Measurements from ENCODE around the gene FXN. TPM values are rescaled to one million over a fixed set of nuclear protein-coding genes. Genes with fewer than 3 reads are reported as not detected.

The FXN gene
- total RNA-seq, 4 donors from 2014 or later: 4.0 to 7.2 (median 5.5) TPM

GRCh38 chr9:69147041-69147834 lies 111.7 kb downstream of the FXN start:
- DNase-seq (ENCODE audit: low spot score) (no peak), ATAC-seq (ENCODE audit: low FRiP score) (no peak)

GRCh38 chr9:69149321-69149807 lies 113.8 kb downstream of the FXN start:
- TF ChIP-seq CTCF (IDR thresholded peaks at IDR 0.05): no peak
- peak; percentile 71 for ATAC-seq (ENCODE audit: low FRiP score)
- DNase-seq (ENCODE audit: low spot score): no peak

More at GRCh38 chr9:69147041-69147834, 111.7 kb downstream of the FXN start:
- no peak for TF ChIP-seq CTCF (IDR thresholded peaks at IDR 0.05)

Small RNA genes within 50 kb of the gene (small RNA-seq; reads per million reads assigned to genes)
- gene AL162730.1: not detected

Other genes with a start within 250 kb of the FXN start
- gene PRKACG, start 21.6 kb upstream of the FXN start, total RNA-seq: not detected
- gene TJP2, start 138.5 kb downstream of the FXN start, total RNA-seq: 100 to 1,000 TPM; 114 to 221 (median 156) TPM